ENCODE results near the gene FBP2. TPM values are rescaled to one million over a fixed set of nuclear protein-coding genes. Genes with fewer than 3 reads are reported as not detected.

The FBP2 gene
- 10 to 100 TPM; 12.1 to 56.5 (median 41.5) TPM for total RNA-seq

GRCh38 chr9:94593459-94594345 is at the start of gene FBP2:
FBP2 (minus strand) TSS chr9:94593824; CDS start chr9:94593726, 98 bp downstream.
- no peaks in the 10 kb centered on the region for H3K9me3 ChIP-seq
- H3K4me1 ChIP-seq: peaks cover 11 to 14% of the 10 kb centered on the region in 2 donors
- DNase-seq: peak; percentile 57 to 80
- in situ Hi-C loops (cut with MboI; ENCODE audit: low sequenced_read_pairs in 4 of 4) (no loop called here), intact Hi-C loops (cut with DNase I; ENCODE audit: low total_unique reads) (no loop called here)
- peak within 1 kb of the TSS; percentile 79 to 94 (median 87) for H3K27ac ChIP-seq
- H3K27me3 ChIP-seq: no peaks in the 10 kb centered on the region
- no peaks in the 10 kb centered on the region for H3K36me3 ChIP-seq
- peak; percentile 82 to 88 for ATAC-seq
- peak within 1 kb of the TSS; percentile 50 to 64 (median 53) for H3K4me3 ChIP-seq
- TF ChIP-seq CTCF (IDR thresholded peaks at IDR 0.05 in 4 of 5, conservative IDR thresholded peaks at IDR 0.05 in 1 of 5) (no peak), POLR2A (IDR thresholded peaks at IDR 0.05) (peak; percentile 19 to 34)

- intact Hi-C loops (cut with DNase I; ENCODE audit: low total_unique reads): no loop called here
- H3K27me3 ChIP-seq: peaks cover 6 to 17% (median 16%) of the 10 kb centered on the region in 3 donors
- ATAC-seq (no peak), DNase-seq (no peak)
- peaks cover 0 to 8% of the 10 kb centered on the region in 2 donors for H3K4me1 ChIP-seq
- no peak overlapping the region for H3K27ac ChIP-seq
- H3K4me3 ChIP-seq: no peak overlapping the region
- H3K36me3 ChIP-seq: no peaks in the 10 kb centered on the region
- H3K9me3 ChIP-seq: no peaks in the 10 kb centered on the region
- no peak for TF ChIP-seq POLR2A (IDR thresholded peaks at IDR 0.05)
- TF ChIP-seq CTCF (IDR thresholded peaks at IDR 0.05 in 4 of 5, conservative IDR thresholded peaks at IDR 0.05 in 1 of 5): no peak
- in situ Hi-C loops (cut with MboI; ENCODE audit: low sequenced_read_pairs in 4 of 4): no loop called here
These were observed 49.6 kb upstream of the FBP2 start for GRCh38 chr9:94643176-94643575.

- H3K4me1 ChIP-seq: peaks cover 0 to 8% of the 10 kb centered on the region in 2 donors
- H3K4me3 ChIP-seq: no peak overlapping the region
- ATAC-seq: no peak
- in situ Hi-C loops (cut with MboI; ENCODE audit: low sequenced_read_pairs in 4 of 4): no loop called here
- no peak for DNase-seq
- no peaks in the 10 kb centered on the region for H3K9me3 ChIP-seq
- H3K27me3 ChIP-seq: peaks cover 6 to 23% (median 22%) of the 10 kb centered on the region in 3 donors
- no peak for TF ChIP-seq CTCF (IDR thresholded peaks at IDR 0.05 in 4 of 5, conservative IDR thresholded peaks at IDR 0.05 in 1 of 5)
- no peak for TF ChIP-seq POLR2A (IDR thresholded peaks at IDR 0.05)
- no peaks in the 10 kb centered on the region for H3K36me3 ChIP-seq
- intact Hi-C loops (cut with DNase I; ENCODE audit: low total_unique reads): no loop called here
- no peak overlapping the region for H3K27ac ChIP-seq
These were observed 48.9 kb upstream of the FBP2 start for GRCh38 chr9:94642501-94642900.

GRCh38 chr9:94639999-94640376 is 46.4 kb upstream of the FBP2 start:
- in situ Hi-C loops (cut with MboI; ENCODE audit: low sequenced_read_pairs in 4 of 4): no loop called here
- ATAC-seq (no peak), DNase-seq (no peak)
- H3K4me1 ChIP-seq: peaks cover 0 to 8% of the 10 kb centered on the region in 2 donors
- H3K27me3 ChIP-seq: peaks cover 10 to 30% (median 24%) of the 10 kb centered on the region in 3 donors
- no peak overlapping the region for H3K27ac ChIP-seq
- intact Hi-C loops (cut with DNase I; ENCODE audit: low total_unique reads): no loop called here
- no peaks in the 10 kb centered on the region for H3K9me3 ChIP-seq
- no peak for TF ChIP-seq CTCF (IDR thresholded peaks at IDR 0.05 in 4 of 5, conservative IDR thresholded peaks at IDR 0.05 in 1 of 5)
- TF ChIP-seq POLR2A (IDR thresholded peaks at IDR 0.05): no peak
- H3K36me3 ChIP-seq: no peaks in the 10 kb centered on the region
- peak overlapping the region; percentile 53 to 70 (median 64) for H3K4me3 ChIP-seq
